Jurkat, Clone E6-1 (cell line): ENCODE results near the gene PRRX2.

ENCODE experiments used
- DNase-seq: peaks from one replicate; pipeline ENCODE4 v3.0.0-alpha.2; 2011; ENCODE audit warnings: low read depth, low spot score
- H3K4me3 ChIP-seq: 2 replicates; pipeline ENCODE4 v1.5.1; 2011; ENCODE audit warnings: mild to moderate bottlenecking, low read length, control low read depth, moderate library complexity

PRRX2 gene

DNA sequence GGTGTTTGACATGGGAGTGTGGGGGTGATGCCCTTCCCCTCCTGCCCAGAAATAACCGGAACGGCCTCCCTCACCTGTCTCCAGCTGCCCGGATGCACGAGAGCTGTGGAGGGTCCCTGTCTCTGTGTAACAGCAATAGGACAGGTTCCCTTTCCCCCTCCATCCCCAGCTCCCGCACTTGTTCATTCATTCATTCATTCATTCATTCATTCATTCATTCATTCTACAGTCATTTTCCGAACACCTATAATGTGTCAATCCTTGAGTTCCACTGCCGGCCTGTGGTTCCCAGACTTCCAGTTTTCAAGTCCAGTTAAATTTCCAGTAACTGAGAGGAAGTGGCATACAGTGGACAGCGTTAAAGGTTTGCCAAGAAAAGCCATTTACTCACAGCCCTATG lies 7.3 kb downstream of the PRRX2 start:
- H3K4me3 ChIP-seq: no peak overlapping the region
- DNase-seq: no peak

- no peak overlapping the region for H3K4me3 ChIP-seq
- no peak for DNase-seq
These were observed 8.2 kb downstream of the PRRX2 start for GRCh38 chr9:129673602-129674001.

GRCh38 chr9:129674229-129674628 lies 8.8 kb downstream of the PRRX2 start:
- DNase-seq: no peak
- no peak overlapping the region for H3K4me3 ChIP-seq

DNA sequence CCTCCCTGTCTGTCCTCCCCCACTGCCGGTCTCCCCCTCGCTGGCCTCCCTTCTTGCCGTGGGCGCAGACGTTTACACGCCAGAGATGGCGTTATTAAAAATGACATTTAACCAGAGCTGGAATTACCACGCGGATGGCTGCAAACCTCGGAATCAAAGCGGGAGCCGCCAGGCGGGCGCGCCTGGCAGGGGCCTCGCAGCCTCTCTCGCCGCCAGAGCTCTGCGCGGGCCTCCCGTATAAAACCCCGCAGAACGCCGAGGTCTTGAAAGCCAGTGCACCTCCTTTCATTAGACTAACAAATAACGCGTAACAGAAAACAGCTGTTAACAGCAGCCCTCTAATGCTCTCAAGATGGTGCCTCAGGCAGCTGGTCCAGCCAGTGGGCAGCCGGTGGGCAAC lies 10.2 kb downstream of the PRRX2 start:
- no peak overlapping the region for H3K4me3 ChIP-seq

DNA sequence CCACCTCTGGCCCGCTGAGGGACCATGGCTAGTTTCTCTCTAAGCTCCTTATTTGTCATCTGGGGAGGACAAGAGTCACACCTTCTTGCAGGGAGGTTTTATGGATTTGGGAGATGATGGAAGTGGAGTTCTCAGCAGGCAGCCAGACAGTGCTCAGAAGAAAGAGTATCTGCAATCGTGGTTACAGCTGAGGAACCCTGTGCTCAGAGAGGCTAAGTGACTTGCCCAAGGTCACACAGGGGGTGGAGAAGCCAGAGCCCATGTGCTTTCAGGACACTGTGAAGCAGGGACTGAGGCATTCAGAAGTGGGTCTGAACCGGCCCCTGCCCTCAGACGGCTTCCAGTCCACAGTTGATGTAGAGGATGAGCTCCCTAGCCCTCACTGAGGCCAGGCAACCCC lies 10.8 kb downstream of the PRRX2 start:
- H3K4me3 ChIP-seq: no peak overlapping the region
- DNase-seq: no peak

More for the DNA sequence above, 10.2 kb downstream of the PRRX2 start:
- DNase-seq: no peak

GRCh38 chr9:129676975-129677374 lies 11.5 kb downstream of the PRRX2 start:
- DNase-seq: no peak
- H3K4me3 ChIP-seq: no peak overlapping the region

GRCh38 chr9:129677456-129677855 lies 12.0 kb downstream of the PRRX2 start:
- DNase-seq: no peak

DNA sequence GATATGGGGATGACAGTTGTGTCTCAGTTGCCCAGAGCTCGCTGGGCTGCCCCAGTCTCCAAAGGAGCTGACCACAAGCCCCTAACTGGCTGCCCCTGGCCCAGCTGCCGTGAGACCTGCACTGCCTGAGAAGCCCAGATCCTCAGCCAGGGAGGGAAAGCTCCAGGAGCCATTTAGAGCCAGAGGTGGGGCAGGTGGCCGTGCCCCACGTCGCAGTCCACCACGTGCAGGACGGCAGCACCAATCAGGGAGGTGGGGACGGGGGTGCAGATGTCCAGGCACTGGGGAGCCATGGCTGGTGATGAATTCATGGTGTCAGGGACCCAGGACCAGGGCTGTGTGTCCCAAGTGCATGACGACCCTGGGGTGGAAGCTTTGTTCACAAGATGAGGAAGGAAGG lies 13.4 kb downstream of the PRRX2 start:
- no peak overlapping the region for H3K4me3 ChIP-seq
- DNase-seq: no peak

More at GRCh38 chr9:129677456-129677855, 12.0 kb downstream of the PRRX2 start:
- H3K4me3 ChIP-seq: no peak overlapping the region

DNA sequence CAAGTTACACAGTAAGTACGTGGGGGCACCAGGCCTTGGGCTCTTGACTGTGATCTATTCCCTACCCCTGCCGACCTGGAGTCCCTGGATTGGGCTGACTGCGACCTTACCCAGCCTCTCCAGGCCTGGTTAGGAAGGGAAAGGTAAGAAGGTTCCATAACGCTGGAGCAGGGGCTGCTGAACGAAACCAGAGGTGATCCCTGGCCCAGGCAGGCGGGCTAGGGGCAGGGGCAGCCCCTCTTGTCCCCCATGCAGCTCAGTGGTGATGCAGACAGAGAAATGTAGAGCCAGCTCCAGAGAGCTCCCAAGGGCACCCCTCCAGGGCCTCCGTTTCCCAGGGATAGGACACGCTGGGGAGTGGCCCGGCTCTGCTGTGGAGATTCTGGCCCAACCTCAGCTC lies 14.1 kb downstream of the PRRX2 start:
- DNase-seq: no peak
- no peak overlapping the region for H3K4me3 ChIP-seq

DNA sequence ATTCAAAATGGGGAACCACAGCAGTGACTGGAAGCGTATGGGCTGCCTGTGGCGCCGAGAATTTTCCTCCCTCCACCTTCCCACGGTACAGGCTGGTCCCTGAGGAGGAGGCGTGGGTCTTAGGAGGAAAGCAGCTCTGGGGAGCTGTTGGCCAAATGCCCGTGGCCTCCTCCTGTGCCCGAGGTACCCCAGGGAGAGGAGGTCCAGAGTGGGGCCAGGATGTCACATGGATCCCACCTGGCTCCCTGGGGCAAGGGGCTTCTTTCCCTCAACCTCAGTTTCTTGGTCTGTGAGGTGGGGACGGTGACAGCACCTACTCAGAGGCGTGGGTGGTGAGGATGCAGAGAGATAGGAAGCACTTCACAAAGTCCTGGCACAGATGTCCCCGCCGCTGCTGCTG lies 16.5 kb downstream of the PRRX2 start:
- no peak overlapping the region for H3K4me3 ChIP-seq
- no peak for DNase-seq

DNA sequence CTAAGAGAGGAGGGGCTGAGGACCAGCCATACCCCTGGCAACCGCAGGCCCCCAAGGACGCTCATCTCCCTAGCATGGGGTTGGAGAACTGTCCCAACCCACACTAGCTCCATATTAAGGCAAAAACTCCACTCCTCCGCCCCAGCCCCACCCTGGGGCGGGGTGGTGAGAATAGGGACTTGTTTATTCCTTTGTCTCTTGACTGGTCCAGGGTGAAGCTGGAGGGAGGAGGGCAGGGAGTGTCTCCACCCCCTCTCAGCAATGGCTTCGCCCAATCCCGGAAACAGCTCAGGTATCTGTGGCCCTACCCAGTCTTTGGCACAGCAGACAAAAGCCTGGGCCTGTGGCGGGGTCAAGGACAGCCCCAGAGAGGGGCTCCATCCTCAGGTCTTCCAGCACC lies 16.9 kb downstream of the PRRX2 start:
- H3K4me3 ChIP-seq: no peak overlapping the region
- no peak for DNase-seq

DNA sequence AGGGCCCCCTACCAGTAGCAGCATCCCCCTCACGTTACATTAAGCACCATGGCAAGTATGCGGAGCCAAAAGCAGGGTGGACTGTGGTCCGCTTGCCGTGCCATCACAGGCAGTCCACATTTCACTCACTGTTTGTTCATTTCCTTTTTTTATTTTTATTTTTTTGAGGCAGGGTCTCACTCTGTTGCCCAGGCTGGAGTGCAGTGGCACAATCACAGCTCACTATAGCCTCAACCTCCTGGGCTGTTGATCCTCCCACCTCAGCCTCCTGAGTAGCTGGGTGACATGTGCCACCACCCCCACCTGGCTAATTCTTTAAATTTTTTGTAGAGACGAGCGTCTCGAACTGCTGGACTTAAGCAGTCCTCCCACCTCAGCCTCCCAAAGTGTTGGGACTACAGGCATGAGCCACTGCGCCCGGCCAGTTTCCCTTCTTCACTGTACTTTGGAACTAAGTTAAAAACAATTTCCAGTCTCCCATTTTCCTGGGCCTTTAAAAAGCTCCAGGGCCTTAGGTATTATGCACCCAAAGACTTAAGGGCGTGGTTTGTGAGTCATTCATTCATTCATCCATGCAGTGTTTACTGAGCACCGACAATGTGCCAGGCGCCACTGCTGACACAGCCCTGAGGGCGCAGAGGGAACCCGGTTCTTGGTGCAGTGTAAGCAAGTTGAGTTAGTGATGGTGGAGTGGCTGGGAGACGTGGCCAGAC lies 19.9 kb downstream of the PRRX2 start:
- H3K4me3 ChIP-seq: no peak overlapping the region
- no peak for DNase-seq

DNA sequence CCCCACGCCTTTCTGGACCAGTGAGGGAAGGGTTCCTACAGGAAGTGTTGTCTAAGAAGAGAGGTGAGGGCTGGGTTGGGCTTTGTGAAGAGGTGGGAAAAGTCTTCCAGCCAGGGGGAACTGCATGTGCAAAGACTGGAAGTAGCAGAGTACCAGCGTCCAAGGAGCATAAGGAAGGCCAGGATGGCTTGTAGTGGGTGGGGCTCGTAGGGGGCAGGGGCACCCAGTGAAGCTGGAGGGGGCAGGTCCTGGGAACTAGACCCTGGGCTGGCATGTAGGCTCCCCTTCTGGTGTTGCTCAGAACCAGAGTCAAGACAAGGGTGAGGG lies 20.4 kb downstream of the PRRX2 start:
- H3K4me3 ChIP-seq: no peak overlapping the region
- no peak for DNase-seq

DNA sequence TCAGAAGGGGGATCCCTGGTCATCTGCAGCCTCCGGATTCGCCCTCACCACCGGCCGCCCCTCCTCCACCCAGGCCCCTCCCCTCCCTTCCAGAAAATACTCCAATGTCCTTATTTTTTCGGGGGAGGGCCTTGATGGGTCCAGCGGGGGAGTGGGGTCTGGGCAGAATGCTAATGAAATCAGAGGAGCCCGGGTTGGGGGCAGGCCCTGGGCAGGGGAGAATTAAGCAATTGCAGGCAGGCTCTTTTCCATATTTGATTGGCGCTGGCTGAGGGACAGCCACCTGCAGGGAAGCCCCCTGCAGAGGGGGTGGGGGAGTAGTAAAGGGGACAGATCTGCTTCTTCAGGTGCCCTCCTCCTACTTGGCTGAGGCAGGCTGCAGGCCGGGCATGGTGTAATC lies 21.3 kb downstream of the PRRX2 start:
- no peak overlapping the region for H3K4me3 ChIP-seq

GRCh38 chr9:129687391-129687790 lies 21.9 kb downstream of the PRRX2 start:
- no peak overlapping the region for H3K4me3 ChIP-seq
- DNase-seq: no peak

More for the DNA sequence above, 21.3 kb downstream of the PRRX2 start:
- DNase-seq: no peak

DNA sequence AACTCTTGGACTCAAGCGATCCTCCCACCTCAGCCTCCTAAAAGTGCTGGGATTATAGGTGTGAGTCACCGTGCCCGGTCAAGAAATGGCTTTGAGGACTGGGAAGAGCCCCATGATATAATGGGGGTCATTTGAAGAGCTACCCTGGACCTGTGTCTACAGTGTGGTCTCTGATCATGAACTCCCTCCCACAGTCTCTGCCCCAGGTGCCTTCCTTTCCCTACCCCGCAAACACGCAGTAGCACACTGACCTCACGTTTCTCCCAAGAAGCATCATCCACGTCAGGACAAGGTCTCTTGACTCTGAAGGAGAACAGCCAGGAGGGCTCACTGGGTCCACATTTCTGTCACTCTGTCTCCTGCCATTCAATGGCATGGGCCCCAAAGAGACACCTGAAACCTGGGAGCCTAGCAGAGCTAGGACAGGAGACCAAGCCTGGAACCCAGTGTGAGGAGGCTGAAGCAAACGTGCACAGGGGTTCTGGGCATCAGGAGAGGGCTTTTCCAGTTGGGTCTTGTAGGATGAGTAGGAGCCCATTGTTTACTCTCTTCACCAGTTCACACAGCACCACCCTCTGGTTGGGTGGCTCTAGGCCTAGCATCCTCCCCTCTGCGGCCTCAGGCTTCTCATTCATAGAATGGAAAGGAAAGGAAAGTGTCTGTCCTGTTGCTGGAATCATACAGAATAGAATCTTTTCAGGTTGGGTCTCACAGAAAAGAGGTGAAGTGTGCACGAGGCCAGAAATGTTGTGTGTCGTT lies 23.0 kb downstream of the PRRX2 start:
- DNase-seq: no peak
- H3K4me3 ChIP-seq: no peak overlapping the region

DNA sequence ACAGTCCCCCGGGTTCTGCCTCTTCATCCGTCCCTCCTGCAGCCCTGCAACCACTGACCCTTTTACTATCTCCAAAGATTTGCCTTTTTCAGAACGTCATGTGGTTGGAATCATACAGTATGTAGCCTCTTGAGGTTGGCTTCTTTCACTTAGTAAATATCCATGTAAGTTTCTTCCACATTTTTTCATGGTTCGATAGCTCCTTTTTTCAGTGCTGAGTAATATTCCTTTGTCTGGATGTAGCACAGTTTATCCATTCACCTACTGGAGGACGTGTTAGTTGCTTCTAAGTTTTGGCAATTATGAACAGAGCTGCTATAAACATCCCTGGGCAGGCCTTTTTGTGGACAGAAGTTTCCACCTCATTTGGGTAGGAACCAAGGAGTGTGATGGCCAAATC lies 27.1 kb downstream of the PRRX2 start:
- H3K4me3 ChIP-seq: no peak overlapping the region
- DNase-seq: no peak

- no peak for DNase-seq
- H3K4me3 ChIP-seq: no peak overlapping the region
These were observed 28.3 kb downstream of the PRRX2 start for GRCh38 chr9:129693741-129694140.

- no peak for DNase-seq
- H3K4me3 ChIP-seq: no peak overlapping the region
These were observed 28.8 kb downstream of the PRRX2 start for GRCh38 chr9:129694243-129694646.

- H3K4me3 ChIP-seq: no peak overlapping the region
- DNase-seq: no peak
These were observed 30.4 kb downstream of the PRRX2 start for GRCh38 chr9:129695870-129696269.
